ENCODE results near the gene TMTC4.
"Not testable (repeated sequence)": the region's sequence is repeated elsewhere in the genome, so short reads cannot be mapped to it uniquely, and the experiment has no call there.

TMTC4 gene

DNA sequence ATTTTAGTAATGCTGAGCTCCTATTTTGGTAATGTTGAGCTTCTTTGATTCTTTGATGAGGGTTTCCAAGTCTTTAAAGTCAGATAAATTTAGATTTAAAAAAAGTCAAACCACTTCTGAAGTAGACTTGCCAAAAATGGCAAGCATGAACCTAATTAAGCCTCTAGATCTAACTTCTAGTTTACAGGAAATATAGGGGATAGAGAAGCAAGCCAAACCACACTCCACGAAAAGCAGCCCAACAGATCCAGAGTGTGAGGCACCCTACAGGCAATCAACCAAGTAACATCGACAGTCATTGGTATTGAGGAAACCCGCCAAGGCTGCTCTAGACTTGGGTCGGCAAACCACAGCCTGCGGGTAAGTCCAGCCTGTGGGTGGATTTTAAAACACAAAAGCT, 89.7 kb downstream of the TMTC4 start:
- no peak for DNase-seq (ENCODE audit: low read depth)

DNA sequence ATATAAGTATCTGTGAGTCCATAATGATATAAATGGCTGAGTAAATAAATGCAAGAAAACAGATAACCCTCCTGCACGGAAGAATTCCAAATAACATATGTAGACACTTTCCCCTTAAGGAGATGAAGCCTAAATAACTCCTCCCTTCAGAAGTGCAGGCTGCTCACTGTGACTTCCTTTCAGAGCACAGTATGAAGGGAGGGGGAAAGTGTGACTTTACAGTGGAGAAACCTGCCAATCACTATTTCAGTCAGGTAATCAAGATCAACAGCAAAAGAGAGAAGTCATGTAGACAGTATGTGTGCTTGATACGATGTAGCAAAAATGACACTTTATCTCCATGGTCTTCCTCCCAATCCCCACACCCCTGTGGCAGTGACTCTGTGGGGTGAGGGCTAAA, 93.1 kb downstream of the TMTC4 start:
- no peak for DNase-seq (ENCODE audit: low read depth)

DNA sequence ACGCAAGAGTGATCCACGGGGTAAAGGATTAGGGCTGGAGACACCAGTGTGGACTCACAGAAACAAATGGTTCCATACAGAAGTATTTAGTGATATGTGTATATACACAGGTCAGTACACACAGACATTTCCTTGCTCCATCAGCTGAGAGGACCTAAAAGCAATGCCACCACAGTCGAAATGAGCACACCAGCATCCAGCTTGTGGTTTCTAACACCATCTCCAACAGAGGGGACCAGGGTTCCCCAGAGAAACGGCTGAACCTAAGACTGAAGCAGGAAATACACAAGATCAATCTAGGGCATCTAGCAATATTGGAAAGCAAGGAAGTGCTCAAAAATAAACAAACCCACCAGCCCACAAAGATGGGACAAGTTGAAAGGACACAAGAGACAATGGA, 93.6 kb downstream of the TMTC4 start:
- no peak for DNase-seq (ENCODE audit: low read depth)

DNA sequence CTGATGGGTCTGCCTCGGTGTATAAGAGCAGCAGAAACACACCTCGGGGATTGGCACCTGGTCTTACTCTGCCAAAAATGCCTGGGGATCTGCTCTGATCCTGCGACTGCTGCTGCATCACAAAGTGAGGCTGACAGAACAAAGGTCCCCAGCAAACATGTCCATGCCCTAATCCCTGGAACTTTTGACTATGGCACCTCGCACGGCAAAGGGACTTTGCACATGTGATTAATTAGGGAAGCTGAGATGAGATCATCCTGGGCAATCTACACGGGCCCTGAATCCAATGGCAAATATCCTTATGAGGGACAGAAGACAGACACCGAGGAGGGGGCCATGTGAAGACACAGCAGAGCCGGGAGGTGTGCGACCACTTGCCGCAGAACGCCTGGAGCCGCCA, 94.5 kb downstream of the TMTC4 start:
- DNase-seq (ENCODE audit: low read depth): no peak

DNA sequence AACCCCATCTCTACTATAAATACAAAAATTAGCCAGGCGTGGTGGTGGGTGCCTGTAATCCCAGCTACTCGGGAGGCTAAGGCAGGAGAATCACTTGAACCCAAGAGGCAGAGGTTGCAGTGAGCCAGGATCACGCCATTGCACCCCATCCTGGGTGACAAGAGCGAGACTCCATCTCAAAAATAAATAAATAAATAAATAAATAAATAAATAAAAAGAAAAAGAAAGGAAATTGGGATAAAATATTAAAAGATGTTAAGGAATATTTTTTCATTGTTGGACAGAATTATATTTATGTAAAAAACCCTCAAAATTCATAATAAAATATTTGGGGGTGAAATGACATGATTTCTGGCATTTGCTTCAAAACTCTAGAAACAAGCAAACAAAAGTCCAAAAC, 97.4 kb downstream of the TMTC4 start:
- not testable (repeated sequence) for DNase-seq (ENCODE audit: low read depth)

DNA sequence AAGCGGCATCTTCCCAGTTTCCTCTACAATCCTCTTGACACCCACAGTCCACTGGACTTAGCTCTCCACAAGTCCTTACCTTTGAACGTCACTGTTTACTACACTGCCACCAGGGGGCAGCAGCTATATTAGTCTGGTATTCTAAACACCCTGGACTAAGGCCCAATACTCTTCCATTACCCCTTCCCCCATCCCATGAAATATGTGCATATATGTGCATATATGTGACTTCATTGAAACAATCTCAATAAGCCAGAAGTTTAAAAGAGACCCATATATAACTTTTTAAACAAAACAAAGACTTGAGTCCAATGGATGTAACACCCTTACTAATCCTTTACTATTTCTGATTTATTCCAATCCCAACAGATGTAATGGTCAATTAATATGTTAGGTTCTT, 101.5 kb downstream of the TMTC4 start:
- DNase-seq (ENCODE audit: low read depth): peak; percentile 67

DNA sequence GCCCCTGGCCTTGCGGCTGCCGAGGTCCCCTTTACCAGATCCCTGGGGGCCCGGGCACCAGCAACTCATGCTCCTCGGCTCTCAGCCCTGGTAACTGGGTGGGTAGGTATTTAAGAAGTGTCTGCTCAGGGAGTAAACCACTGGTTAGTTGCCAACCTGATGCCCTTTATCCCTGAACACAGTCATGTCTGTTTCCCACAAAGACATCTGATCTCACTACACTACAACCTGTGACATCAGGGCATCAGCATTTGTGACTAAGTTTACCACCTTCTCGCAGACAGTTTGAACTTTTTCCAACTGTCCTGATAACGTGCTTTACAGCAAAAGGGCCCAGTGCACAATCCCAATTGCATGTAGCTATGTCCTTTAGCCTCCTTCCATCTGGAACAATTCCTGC, 108.1 kb downstream of the TMTC4 start:
- no peak for DNase-seq (ENCODE audit: low read depth)

DNA sequence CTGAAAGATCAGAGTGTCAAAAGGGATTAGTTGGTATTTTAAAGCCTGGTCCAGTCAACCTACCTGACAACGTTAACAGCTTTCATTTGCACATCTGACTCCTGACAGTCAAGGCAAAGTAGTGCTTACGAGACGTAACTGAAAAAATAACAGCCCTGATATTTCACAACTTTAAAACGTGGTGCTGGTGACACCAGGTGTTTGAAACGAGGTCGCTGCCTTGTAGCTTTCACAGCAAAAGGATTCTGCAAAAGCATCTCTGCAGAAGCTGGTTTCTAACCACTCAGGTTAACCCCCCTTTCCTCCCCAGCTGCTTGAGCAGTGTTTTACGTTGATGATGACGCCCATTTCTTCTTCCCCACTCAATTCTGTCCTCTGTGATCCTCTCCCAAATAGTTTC, 109.3 kb downstream of the TMTC4 start:
- no peak for DNase-seq (ENCODE audit: low read depth)

DNA sequence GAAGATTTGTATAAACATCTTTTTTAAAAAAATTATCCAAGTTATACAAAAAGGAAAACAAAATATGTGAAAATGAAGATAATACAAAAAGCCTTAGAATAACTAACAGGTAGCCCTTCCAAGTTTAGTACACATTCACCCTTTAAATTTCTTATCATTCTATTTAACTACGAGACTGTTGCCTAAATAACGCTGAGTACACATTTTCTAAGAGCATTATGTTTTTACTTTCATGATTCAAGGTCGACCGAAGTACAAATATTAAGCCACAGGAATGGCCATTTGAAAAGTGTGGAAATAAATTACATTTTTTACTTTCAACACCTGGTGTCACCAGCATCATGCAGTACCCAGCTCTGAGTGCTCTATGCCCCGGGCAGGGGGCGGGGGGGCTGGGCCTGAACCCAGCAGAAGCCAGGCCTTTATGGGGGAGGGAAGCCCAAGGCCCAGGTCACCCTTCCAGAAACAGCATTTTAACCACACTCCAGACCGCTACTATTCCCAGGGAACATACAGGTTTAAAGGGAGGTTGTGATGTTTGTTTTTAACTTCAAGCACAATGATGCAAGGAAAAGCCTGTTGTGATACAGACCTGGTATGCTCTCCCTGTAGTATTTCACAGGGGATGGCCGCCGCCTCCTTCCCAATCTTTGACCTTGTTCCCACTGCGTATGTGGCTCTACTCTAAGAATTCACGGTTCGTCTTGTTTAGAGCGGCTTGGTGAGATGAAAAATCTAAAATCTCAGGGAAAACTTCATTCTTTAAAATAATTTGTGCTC, 110.0 kb downstream of the TMTC4 start:
- no peak for DNase-seq (ENCODE audit: low read depth)

DNA sequence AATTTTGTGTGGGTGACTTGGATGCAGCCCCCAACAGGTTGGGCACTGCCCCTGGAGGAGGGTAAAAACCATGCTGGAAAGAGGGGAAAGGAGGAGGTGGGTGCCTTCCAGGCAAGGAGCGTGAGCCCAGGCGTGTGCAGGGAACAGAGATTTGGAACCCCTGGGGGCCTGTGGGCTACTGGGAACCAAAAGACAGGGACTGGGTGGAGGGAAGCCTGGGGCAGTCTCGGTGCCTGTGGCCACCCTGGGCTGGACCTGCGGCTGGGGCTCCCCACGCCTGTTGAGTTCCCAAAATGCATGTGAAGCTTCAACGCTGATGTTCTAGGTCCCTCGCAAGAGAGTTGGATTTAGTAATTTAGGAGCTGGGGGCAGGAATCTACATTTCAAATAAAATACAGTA, 110.8 kb downstream of the TMTC4 start:
- no peak for DNase-seq (ENCODE audit: low read depth)

DNA sequence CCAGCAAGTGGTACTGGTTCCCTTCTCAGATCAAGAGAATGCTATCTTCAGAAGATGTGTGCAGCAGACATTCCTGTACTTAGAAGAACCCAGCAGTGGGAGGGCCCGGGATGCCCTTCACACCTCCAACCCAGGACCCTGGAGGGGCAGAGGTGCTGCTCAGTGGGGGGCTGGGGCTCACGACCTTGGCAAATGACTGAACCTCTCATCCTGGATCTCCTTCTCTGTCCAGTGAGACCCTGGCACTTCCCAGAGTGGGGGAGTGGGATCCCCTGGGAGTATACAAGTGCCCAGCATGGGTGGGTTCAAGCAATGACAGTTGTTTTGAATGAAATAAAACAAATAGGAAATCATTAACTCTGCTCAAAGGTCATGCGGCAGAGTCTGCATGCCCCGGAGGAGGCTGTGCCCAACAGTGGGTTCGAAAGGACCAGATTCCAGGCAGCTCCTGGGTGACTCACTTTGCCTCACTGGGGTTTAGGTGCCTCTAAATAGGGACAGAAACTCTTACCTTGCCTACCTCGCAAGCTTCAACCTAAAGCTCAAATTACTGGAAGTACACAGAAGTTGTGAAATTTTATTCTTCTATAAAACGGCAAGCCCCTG, 112.9 kb downstream of the TMTC4 start:
- DNase-seq (ENCODE audit: low read depth): no peak

DNA sequence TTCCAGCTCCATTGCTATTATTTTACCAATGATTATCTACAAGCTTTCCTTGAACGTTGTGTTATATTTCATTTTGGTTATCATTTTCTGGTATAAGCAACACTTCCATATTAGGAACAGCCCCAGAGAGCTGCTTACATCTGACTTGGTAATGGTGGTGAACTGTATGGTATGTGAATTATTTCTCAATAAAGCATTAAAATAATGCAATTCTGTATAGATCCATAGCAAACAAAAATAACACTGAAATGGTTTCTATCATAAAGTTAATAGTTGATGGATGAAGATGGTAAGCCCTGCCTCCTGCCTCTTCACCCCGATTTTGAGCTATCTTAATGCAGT, 113.5 kb downstream of the TMTC4 start:
- DNase-seq (ENCODE audit: low read depth): no peak

DNA sequence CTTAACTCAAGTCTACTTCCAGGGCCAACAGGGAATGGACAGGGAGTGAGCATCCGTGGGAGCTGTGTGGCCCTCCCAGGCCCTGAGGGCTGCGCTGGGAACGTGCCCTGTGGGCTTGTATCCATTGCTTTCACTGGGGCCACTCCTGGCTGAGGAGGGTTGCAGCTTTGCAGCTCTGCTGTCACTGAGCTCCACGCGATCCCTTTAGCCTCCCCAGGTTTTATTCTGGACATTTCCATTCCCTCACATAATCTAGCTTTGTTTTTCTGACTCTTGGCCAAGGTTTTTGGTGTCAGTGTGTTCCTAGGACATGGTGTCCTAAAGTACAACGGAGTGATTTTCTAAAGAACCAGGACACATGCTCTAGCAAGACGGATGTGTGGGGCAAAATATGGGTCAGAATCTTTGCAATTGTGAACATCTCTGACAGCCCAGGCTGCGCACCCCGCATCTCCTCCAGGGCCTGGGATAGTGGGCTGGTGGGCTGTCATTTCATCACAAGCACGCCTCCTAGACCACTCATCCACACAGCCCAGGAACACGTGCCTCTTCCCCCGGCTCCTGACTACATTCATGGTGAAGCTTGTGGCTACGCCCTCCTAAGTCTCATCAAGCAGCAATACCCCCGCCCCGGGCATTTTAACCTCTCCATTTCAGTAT, 114.0 kb downstream of the TMTC4 start:
- DNase-seq (ENCODE audit: low read depth): no peak

DNA sequence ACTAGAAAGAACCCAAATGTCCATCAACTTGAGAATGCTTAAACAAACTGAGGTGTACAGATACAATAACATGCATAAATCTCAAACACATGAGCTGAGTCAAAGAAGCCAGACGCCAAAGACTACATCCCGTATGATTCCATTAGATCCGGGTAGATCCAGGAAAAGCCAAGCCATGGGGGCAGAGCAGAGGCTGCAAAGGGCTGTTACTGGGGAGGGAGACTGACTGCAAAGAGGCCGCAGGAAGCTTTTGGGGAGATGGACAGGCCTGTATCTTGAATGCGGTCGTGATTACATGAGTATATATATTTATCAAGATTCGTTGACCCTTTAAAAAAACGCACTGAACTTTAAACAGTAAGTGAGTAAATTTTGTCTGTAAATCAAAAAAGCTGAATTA, 114.7 kb downstream of the TMTC4 start:
- DNase-seq (ENCODE audit: low read depth): no peak

All from stimulated activated CD8-positive, alpha-beta memory T cell treated with anti-CD3 and anti-CD28 coated beads, Interleukin-15, amount 100 ng/mL, for 1 hour (primary cell).